ENCODE measurements around the gene ACOX1.
"Not testable (repeated sequence)": the region's sequence is repeated elsewhere in the genome, so short reads cannot be mapped to it uniquely, and the experiment has no call there.

Gene ACOX1

GRCh38 chr17:75981019-75981615, 2.2 kb upstream of the ACOX1 start:
- no peak for DNase-seq (ENCODE audit: low read depth)

- DNase-seq (ENCODE audit: low read depth), result no peak
These were observed 1.4 kb upstream of the ACOX1 start for GRCh38 chr17:75980188-75981018.

- DNase-seq (ENCODE audit: low read depth), result no peak
These were observed 780 bp upstream of the ACOX1 start for GRCh38 chr17:75979705-75980187.

GRCh38 chr17:75976175-75976848, 2.7 kb downstream of the ACOX1 start:
- no peak for DNase-seq (ENCODE audit: low read depth)

GRCh38 chr17:75975757-75976174, 3.2 kb downstream of the ACOX1 start:
- DNase-seq (ENCODE audit: low read depth), result no peak

GRCh38 chr17:75975187-75975586, 3.8 kb downstream of the ACOX1 start:
- DNase-seq (ENCODE audit: low read depth), result not testable (repeated sequence)

- DNase-seq (ENCODE audit: low read depth), result no peak
These were observed 8.3 kb downstream of the ACOX1 start for GRCh38 chr17:75970626-75971025.

GRCh38 chr17:75970011-75970523, 8.9 kb downstream of the ACOX1 start:
- DNase-seq (ENCODE audit: low read depth), result no peak

GRCh38 chr17:75969044-75969443, 9.9 kb downstream of the ACOX1 start:
- not testable (repeated sequence) for DNase-seq (ENCODE audit: low read depth)

GRCh38 chr17:75965468-75965867, 13.5 kb downstream of the ACOX1 start:
- DNase-seq (ENCODE audit: low read depth), result no peak

GRCh38 chr17:75959839-75960511, 19.0 kb downstream of the ACOX1 start:
- no peak for DNase-seq (ENCODE audit: low read depth)

GRCh38 chr17:75959051-75959838, 19.7 kb downstream of the ACOX1 start:
- DNase-seq (ENCODE audit: low read depth), result no peak

- no peak for DNase-seq (ENCODE audit: low read depth)
These were observed 28.0 kb downstream of the ACOX1 start for GRCh38 chr17:75950855-75951554.

- no peak for DNase-seq (ENCODE audit: low read depth)
These were observed 28.5 kb downstream of the ACOX1 start for GRCh38 chr17:75950421-75950820.

GRCh38 chr17:75945211-75945610, 33.8 kb downstream of the ACOX1 start:
- no peak for DNase-seq (ENCODE audit: low read depth)

GRCh38 chr17:75943491-75943890, 35.5 kb downstream of the ACOX1 start:
- DNase-seq (ENCODE audit: low read depth), result no peak

- no peak for DNase-seq (ENCODE audit: low read depth)
These were observed 36.5 kb downstream of the ACOX1 start for GRCh38 chr17:75942473-75942872.

GRCh38 chr17:75941442-75941819, 37.5 kb downstream of the ACOX1 start:
- no peak for DNase-seq (ENCODE audit: low read depth)

- peak; percentile 64 for DNase-seq (ENCODE audit: low read depth)
These were observed 38.1 kb downstream of the ACOX1 start, which contains the start of gene FBF1 for GRCh38 chr17:75940727-75941441. Gene FBF1, minus strand, starts transcription at chr17:75941042. Its CDS starts 2,893 bp downstream, at chr17:75938149.

GRCh38 chr17:75937652-75938051, 41.3 kb downstream of the ACOX1 start:
- no peak for DNase-seq (ENCODE audit: low read depth)

Data from stimulated activated CD8-positive, alpha-beta memory T cell treated with anti-CD3 and anti-CD28 coated beads, Interleukin-15, amount 100 ng/mL, for 24 hours (primary cell).